Type B pancreatic cell (in vitro differentiated cells): ENCODE data around the gene PSME2. TPM values are rescaled to one million over a fixed set of nuclear protein-coding genes. Genes with fewer than 3 reads are reported as not detected.

Experiments
- DNase-seq: peaks from one replicate; pipeline ENCODE4 v3.0.0; 2021; ENCODE audit warnings: mixed read lengths; ENCODE audit not compliant: unreplicated experiment; ENCODE audit errors: extremely low spot score
- H3K27ac Mint-ChIP-seq: 2 replicates; pipeline ENCODE4 v1.8.0; 2021; ENCODE audit warnings: mild to moderate bottlenecking, mixed read lengths
- H3K27me3 Mint-ChIP-seq: 2 replicates; pipeline ENCODE4 v1.8.0; 2021; ENCODE audit warnings: mixed read lengths
- H3K36me3 Mint-ChIP-seq: 2 replicates; pipeline ENCODE4 v1.8.0; 2021; ENCODE audit warnings: mixed read lengths
- H3K4me1 Mint-ChIP-seq: one replicate; pipeline ENCODE4 v1.8.0; 2021; ENCODE audit warnings: mixed read lengths; ENCODE audit not compliant: unreplicated experiment
- H3K4me3 Mint-ChIP-seq: 2 replicates; pipeline ENCODE4 v1.8.0; 2021; ENCODE audit warnings: mild to moderate bottlenecking, mixed read lengths
- H3K9me3 Mint-ChIP-seq: 2 replicates; pipeline ENCODE4 v1.8.0; 2021; ENCODE audit warnings: mixed read lengths
- CTCF ChIP-seq: fragments of 200-600 bp; sonication (generic); conservative IDR thresholded peaks from 2 replicates; pipeline ENCODE4 v1.5.0; 2021; ENCODE audit warnings: antibody characterized with exemption, mild to moderate bottlenecking
- total RNA-seq: library from RNA; stranded (reverse); gene quantifications from 2 replicates; pipeline ENCODE4 v1.2.1, GENCODE V29; 2021; ENCODE audit warnings: low replicate concordance

PSME2 gene
- total RNA-seq, 1 donor from 2014 or later: 155 TPM

- Mint-ChIP-seq H3K36me3 (peaks cover 30% of the 10 kb centered on the region), H3K4me3 (no peak overlapping the region), H3K27me3 (no peaks in the 10 kb centered on the region), H3K9me3 (no peaks in the 10 kb centered on the region), H3K27ac (no peak overlapping the region), H3K4me1 (peaks cover 18% of the 10 kb centered on the region)
- no peak for TF ChIP-seq CTCF
- DNase-seq: no peak
These were observed 26.7 kb downstream of the PSME2 start for GRCh38 chr14:24119691-24120090.

- H3K27me3 Mint-ChIP-seq: no peaks in the 10 kb centered on the region
- peaks cover 18% of the 10 kb centered on the region for H3K4me1 Mint-ChIP-seq
- no peak overlapping the region for H3K27ac Mint-ChIP-seq
- peaks cover 22% of the 10 kb centered on the region for H3K36me3 Mint-ChIP-seq
- H3K9me3 Mint-ChIP-seq: no peaks in the 10 kb centered on the region
- TF ChIP-seq CTCF: no peak
- DNase-seq: no peak
- peak overlapping the region; percentile 99 for H3K4me3 Mint-ChIP-seq
These were observed 29.2 kb downstream of the PSME2 start for GRCh38 chr14:24117179-24117578.

- peaks cover 22% of the 10 kb centered on the region for H3K36me3 Mint-ChIP-seq
- H3K27me3 Mint-ChIP-seq: no peaks in the 10 kb centered on the region
- peak overlapping the region; percentile 99 for H3K4me3 Mint-ChIP-seq
- DNase-seq: no peak
- no peak for TF ChIP-seq CTCF
- H3K27ac Mint-ChIP-seq: peak overlapping the region; percentile 99
- H3K4me1 Mint-ChIP-seq: peaks cover 18% of the 10 kb centered on the region
- H3K9me3 Mint-ChIP-seq: no peaks in the 10 kb centered on the region
These were observed 30.1 kb downstream of the PSME2 start for GRCh38 chr14:24116128-24116814.

- peaks cover 18% of the 10 kb centered on the region for H3K4me1 Mint-ChIP-seq
- no peak for DNase-seq
- H3K36me3 Mint-ChIP-seq: peaks cover 22% of the 10 kb centered on the region
- no peak for TF ChIP-seq CTCF
- no peaks in the 10 kb centered on the region for H3K27me3 Mint-ChIP-seq
- peak overlapping the region; percentile 99 for H3K4me3 Mint-ChIP-seq
- H3K27ac Mint-ChIP-seq: peak overlapping the region; percentile 99
- no peaks in the 10 kb centered on the region for H3K9me3 Mint-ChIP-seq
These were observed 30.8 kb downstream of the PSME2 start for GRCh38 chr14:24115422-24116127.

GRCh38 chr14:24114532-24115421, 31.6 kb downstream of the PSME2 start, which contains the start of the genes DCAF11 and NRL:
Gene DCAF11 (plus strand): TSS chr14:24114777. CDS start chr14:24115595, 818 bp downstream.
Gene NRL (minus strand): TSS chr14:24114949. CDS start chr14:24082848, 32,101 bp downstream.
- peak within 1 kb of the TSS; percentile 99 for H3K27ac Mint-ChIP-seq
- no peaks in the 10 kb centered on the region for H3K27me3 Mint-ChIP-seq
- peaks cover 22% of the 10 kb centered on the region for H3K36me3 Mint-ChIP-seq
- H3K4me3 Mint-ChIP-seq: peak within 1 kb of the TSS; percentile 99
- DNase-seq: peak; percentile 99
- TF ChIP-seq CTCF: no peak
- H3K4me1 Mint-ChIP-seq: peaks cover 18% of the 10 kb centered on the region
- H3K9me3 Mint-ChIP-seq: no peaks in the 10 kb centered on the region
